Choroid plexus epithelial cell (primary cell): ENCODE data around the gene CARD9.

ENCODE experiments used
- DNase-seq: peaks from one replicate; pipeline ENCODE4 v3.0.0-alpha.2; 2010; ENCODE audit warnings: low read depth
- H3K4me3 ChIP-seq: 2 replicates; pipeline ENCODE4 v1.5.1; 2011; ENCODE audit warnings: low read depth, mild to moderate bottlenecking, control low read depth, low read length, moderate library complexity
- CTCF ChIP-seq: conservative IDR thresholded peaks from 2 replicates; pipeline ENCODE4 v1.5.1; 2011; ENCODE audit warnings: low read depth, mild to moderate bottlenecking, control low read depth, inconsistent platforms, low read length, moderate library complexity

Gene CARD9

DNA sequence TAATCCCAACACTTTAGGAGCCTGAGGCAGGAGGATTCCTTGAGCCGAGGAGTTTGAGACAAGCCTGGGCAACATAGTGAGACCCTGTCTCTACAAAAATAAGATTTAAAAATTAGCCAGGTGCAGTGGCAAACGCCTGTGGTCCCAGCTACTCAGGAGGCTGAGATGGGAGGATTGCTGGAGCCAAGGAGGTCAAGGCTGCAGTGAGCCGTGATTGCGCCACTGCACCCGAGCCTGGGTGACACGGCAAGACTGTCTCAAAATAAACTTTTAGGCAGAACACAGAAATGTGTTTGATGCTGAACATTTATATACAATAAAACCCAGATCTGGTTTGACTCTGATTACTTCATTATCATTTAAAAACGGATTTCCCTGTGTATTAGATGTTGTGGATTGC is 32.0 kb upstream of the CARD9 start:
- no peak overlapping the region for H3K4me3 ChIP-seq
- TF ChIP-seq CTCF: no peak
- no peak for DNase-seq

DNA sequence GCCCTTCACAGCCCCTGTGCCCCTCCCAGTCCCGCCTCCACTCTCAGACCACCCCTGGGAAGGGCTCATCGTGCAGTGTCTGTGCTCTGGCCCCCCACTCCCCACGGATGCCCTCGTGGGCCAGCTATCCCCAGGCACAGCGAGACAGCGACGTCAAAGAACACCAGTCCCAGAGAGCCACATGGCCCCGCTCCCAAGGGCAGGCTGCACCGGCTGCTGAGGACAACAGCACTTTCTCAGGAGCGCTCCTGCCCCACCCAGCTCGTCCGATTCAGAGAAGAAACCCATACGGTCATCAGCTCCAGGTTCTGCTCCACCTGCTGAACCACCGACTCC is 31.3 kb upstream of the CARD9 start:
- no peak for TF ChIP-seq CTCF
- DNase-seq: no peak
- no peak overlapping the region for H3K4me3 ChIP-seq

GRCh38 chr9:136403915-136404800 is 30.7 kb upstream of the CARD9 start:
- no peak overlapping the region for H3K4me3 ChIP-seq
- TF ChIP-seq CTCF: no peak
- no peak for DNase-seq

- no peak overlapping the region for H3K4me3 ChIP-seq
- DNase-seq: no peak
These were observed 30.1 kb upstream of the CARD9 start for GRCh38 chr9:136403538-136403914.

GRCh38 chr9:136402067-136402466 is 28.6 kb upstream of the CARD9 start:
- DNase-seq: no peak
- H3K4me3 ChIP-seq: no peak overlapping the region
- no peak for TF ChIP-seq CTCF

More at GRCh38 chr9:136403538-136403914, 30.1 kb upstream of the CARD9 start:
- TF ChIP-seq CTCF: no peak

DNA sequence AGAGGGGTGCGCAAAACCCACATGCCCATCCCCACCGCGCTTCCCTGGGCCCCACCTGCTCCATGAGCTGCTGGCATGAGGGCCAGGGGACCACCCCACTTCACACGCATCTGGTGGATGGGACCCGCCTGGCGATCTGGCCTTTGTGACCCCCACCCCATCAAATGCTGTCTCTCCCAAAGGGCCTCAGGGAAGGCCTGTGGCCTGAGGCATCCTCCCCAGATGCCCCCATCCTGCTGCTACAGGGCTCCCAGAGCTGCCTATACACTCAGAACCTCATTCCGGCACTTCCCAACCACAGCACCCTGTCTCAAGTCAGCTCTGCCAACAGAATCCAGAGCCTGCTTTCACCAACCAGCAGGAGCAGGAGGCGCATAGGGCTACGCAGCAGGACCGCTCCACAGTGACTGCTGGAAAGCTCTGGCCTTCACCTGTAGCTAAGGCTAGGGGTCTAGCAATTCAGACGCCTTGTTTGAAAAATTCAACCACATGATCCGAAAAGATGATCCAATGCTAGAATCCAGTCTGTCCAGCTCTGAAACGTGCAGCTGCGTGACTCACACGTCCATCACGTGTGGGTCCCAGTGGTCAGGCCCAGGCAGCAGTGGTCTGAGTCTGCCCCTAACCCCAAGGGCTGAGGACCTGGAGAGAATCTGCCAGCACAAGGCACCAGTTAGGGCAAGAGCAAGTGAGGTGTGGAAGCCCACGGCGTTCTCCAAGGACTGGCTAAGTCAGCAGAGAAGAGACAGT is 27.9 kb upstream of the CARD9 start:
- TF ChIP-seq CTCF: no peak
- H3K4me3 ChIP-seq: no peak overlapping the region
- DNase-seq: no peak
